Measurements from ENCODE around the gene GINS2. TPM values are rescaled to one million over a fixed set of nuclear protein-coding genes. Genes with fewer than 3 reads are reported as not detected.
A peak's percentile ranks its signal among the peaks of the same experiment; 100 is the strongest.

The GINS2 gene
- total and polyA plus RNA-seq, 2 of the 4 experiments (the other 2 are of a cell fraction): 12.0 to 13.4 TPM

DNA sequence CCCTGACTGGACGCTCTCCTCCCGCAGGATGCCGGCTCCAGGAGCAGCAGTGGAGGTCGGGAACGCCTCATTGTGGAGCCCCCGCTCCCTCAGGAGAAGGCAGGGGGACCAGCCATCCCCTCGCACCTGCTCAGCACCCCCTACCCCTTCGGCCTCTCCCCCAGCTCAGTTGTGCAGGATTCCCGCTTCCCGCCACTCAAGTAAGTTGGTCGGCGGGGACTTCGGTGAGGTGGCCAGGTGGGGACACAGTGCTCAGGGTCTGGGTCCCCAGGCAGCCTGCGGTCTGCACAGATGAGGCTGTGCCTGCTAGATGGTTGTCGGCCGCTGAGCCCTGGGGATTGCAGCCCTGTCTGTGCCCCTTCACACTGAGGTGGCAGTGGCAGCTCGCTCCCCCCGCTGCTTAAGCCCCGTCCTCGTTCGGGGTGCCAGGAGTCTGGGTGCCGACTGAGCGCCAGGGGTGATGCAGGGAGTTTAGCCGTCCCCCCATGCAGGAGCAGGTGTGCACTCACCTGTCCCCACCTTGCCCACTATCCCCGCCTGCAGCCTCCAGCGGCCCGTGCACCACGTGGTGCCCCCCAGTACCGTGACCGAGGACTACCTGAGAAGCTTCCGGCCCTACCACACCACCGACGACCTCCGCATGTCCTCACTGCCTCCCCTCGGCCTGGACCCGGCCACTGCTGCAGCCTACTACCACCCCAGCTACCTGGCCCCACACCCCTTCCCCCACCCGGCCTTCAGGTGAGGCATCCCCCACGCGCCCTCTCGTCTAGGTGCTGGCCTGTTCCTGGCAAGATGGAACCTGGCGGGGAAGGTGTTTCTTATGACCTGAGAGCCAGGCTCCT is 34.3 kb downstream of the GINS2 start:
- H3K9ac ChIP-seq (ENCODE audit: low read depth, low read length): no peak overlapping the region
- H3K14ac ChIP-seq (replicated peaks; ENCODE audit: low read depth, low read length): no peak overlapping the region
- H3K4me3 ChIP-seq (ENCODE audit: insufficient read depth, low read depth, low read length): no peak overlapping the region
- intact Hi-C loops (cut with micrococcal nuclease) (loop anchor here (5.0 kb wide), 1 partner anchor 63 kb away; no protein-coding TSS in a partner anchor), in situ Hi-C loops (cut with MboI; ENCODE audit: low sequenced_read_pairs) (loop anchor here (5.0 kb wide), 1 partner anchor 63 kb away; no protein-coding TSS in a partner anchor), dilution Hi-C loops (cut with HindIII; ENCODE audit: low sequenced_read_pairs, unreplicated experiment) (no loop called here)
- 0 out of 2 replicates have a peak, but pooled peaks cover 6% of the 10 kb centered on the region for H3K9me1 ChIP-seq (ENCODE audit: insufficient read depth, low read length)
- no peak overlapping the region for H3K4ac ChIP-seq (ENCODE audit: low read depth, low read length)
- no peak overlapping the region for H3K56ac ChIP-seq (ENCODE audit: extremely low read depth, insufficient read depth, low read length)
- H3K27ac ChIP-seq (ENCODE audit: insufficient read depth, low read length): no peak overlapping the region
- H3K4me1 ChIP-seq (ENCODE audit: control insufficient read depth, insufficient read depth, low read length): peaks cover 14% of the 10 kb centered on the region
- H3K36me3 ChIP-seq (ENCODE audit: control insufficient read depth, insufficient read depth, low read length): peaks cover 58% of the 10 kb centered on the region
- peak overlapping the region; percentile 42 for H2AK9ac ChIP-seq (replicated peaks; ENCODE audit: low read depth, low read length, poor library complexity)
- no peak for TF ChIP-seq BHLHE40 (IDR thresholded peaks at IDR 0.05; ENCODE audit: low read depth, low read length)
- no peak for TF ChIP-seq MAZ (IDR thresholded peaks at IDR 0.05; ENCODE audit: borderline replicate concordance, low read depth, low read length)
- no peak for TF ChIP-seq CHD1 (IDR thresholded peaks at IDR 0.05; ENCODE audit: low read depth, low read length)
- TF ChIP-seq RAD21 (IDR thresholded peaks at IDR 0.05; ENCODE audit: low read length): no peak
- TF ChIP-seq POLR2A (IDR thresholded peaks at IDR 0.05; ENCODE audit: low read depth, low read length): no peak
- no peak overlapping the region for H2BK120ac ChIP-seq (ENCODE audit: low read depth, low read length)
- 90% methylated on average over 10 of the region's 41 CpGs; no CpG with 5 or more reads in 1 of the 2 experiments for WGBS, 2 experiments (ENCODE audit: extremely low coverage in 2 of 2, insufficient read length in 1 of 2)
- H3K9me3 ChIP-seq (ENCODE audit: control insufficient read depth, insufficient read depth, low read length): no peaks in the 10 kb centered on the region
- no peak overlapping the region for H2BK15ac ChIP-seq (ENCODE audit: low read depth, low read length)
- H3K23ac ChIP-seq (ENCODE audit: low read depth, low read length): no peak overlapping the region
- 0 out of 2 replicates have a peak overlapping the region, but pooled peaks have one; percentile 8 for H2AK5ac ChIP-seq (ENCODE audit: low read depth, low read length)
- H3K18ac ChIP-seq (ENCODE audit: low read depth, low read length): no peak overlapping the region
- BruUV-seq (replicated peaks): no TSS peak
- H3K79me1 ChIP-seq (ENCODE audit: low read depth in 1 of 2, low read length in 2 of 2): peaks cover 11 to 25% of the 10 kb centered on the region in 2 experiments
- DNase-seq (no peak), ATAC-seq (ENCODE audit: low read depth) (no peak)
- H2BK5ac ChIP-seq (ENCODE audit: low read depth, low read length, poor library complexity, severe bottlenecking): no peak overlapping the region
- no peaks in the 10 kb centered on the region for H3K27me3 ChIP-seq (ENCODE audit: control insufficient read depth, insufficient read depth, low read length)
- POLR2A ChIA-PET (ENCODE audit: unreplicated experiment): no interaction called here
- no peak overlapping the region for H4K8ac ChIP-seq (ENCODE audit: low read depth in 2 of 2, low read length in 2 of 2)
- no peak overlapping the region for H3K4me2 ChIP-seq (ENCODE audit: low read depth, low read length)
- no peak overlapping the region for H4K5ac ChIP-seq (ENCODE audit: low read depth, low read length)
- H4K20me1 ChIP-seq (ENCODE audit: insufficient read depth, low read length): peaks cover 49% of the 10 kb centered on the region
- H2BK20ac ChIP-seq (ENCODE audit: low read depth, low read length): no peak overlapping the region
- H4K91ac ChIP-seq (ENCODE audit: insufficient read depth, low read depth, low read length): no peak overlapping the region
- CTCF ChIA-PET: no interaction called here
- peak overlapping the region; percentile 32 for H2AFZ ChIP-seq (replicated peaks; ENCODE audit: low read length, poor library complexity)
